ENCODE measurements around the gene SNX13. TPM values are rescaled to one million over a fixed set of nuclear protein-coding genes. Genes with fewer than 3 reads are reported as not detected.
"Not testable (repeated sequence)": the region's sequence is repeated elsewhere in the genome, so short reads cannot be mapped to it uniquely, and the experiment has no call there.

The SNX13 gene
- total RNA-seq, 1 donor from 2014 or later: 37.6 TPM

DNA sequence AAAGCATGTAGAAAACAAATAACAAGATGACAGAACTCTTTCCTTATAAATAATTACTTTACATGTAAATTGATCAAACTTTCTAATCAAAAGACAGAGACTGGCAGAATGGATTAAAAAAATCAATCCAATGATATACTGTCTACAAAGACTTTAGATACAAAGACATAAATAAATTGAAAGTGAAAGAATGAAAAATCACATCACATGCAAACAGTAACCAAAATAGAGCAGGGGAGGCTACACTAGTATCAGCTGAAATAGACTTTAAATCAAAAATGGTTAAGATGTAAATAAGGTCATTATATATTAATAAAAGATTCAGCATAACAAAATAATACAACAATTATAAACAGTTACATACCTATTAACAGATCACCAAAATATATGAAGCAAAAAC is 97.3 kb downstream of the SNX13 start:
- Histone ChIP-seq H3K36me3 (ENCODE audit: control insufficient read depth in 3 of 3, insufficient read depth in 3 of 3, low read length in 3 of 3) (peaks cover 0 to 15% (median 14%) of the 10 kb centered on the region in 3 donors), H3K4me1 (ENCODE audit: control insufficient read depth in 3 of 3, insufficient read depth in 3 of 3, low read length in 3 of 3) (no peaks in the 10 kb centered on the region), H3K9ac (ENCODE audit: low read depth in 1 of 3, low read length in 3 of 3) (no peak overlapping the region), H3K27me3 (ENCODE audit: control insufficient read depth in 3 of 3, insufficient read depth in 3 of 3, low read length in 3 of 3) (no peaks in the 10 kb centered on the region), H3K9me3 (ENCODE audit: control insufficient read depth in 3 of 3, low read length in 3 of 3) (no peaks in the 10 kb centered on the region), H3K27ac (ENCODE audit: low read depth, low read length) (no peak overlapping the region), H3K4me3 (ENCODE audit: low read length in 3 of 3) (no peak overlapping the region)

DNA sequence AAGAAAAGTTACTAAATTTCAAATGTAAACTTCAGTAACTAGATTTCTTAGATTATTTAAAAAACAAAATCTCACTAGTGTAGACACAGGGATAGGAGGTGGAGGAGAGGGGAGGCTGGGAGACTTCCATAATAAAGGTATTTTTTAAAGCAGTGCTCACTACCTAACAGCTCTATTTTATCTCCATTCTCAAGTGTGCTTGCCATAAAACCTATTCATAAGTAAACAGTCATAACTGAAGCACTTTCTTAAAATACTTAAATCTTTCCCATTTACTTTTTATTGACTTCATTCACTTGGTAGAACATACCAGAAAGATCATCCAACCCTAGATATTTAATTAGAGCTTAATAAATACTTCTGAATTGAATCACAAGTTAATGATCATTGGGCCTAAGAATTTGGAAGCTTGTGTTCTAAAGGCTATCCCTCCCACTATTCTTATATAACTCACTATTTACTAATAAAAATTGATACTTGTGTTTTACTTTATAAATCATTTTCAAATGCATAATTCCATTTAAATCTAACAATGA is 107.4 kb downstream of the SNX13 start:
- no peak overlapping the region for H3K27ac ChIP-seq (ENCODE audit: low read depth, low read length)
- no peak overlapping the region for H3K4me3 ChIP-seq (ENCODE audit: low read length in 3 of 3)
- peaks cover 0 to 11% (median 0%) of the 10 kb centered on the region in 3 donors for H3K36me3 ChIP-seq (ENCODE audit: control insufficient read depth in 3 of 3, insufficient read depth in 3 of 3, low read length in 3 of 3)

DNA sequence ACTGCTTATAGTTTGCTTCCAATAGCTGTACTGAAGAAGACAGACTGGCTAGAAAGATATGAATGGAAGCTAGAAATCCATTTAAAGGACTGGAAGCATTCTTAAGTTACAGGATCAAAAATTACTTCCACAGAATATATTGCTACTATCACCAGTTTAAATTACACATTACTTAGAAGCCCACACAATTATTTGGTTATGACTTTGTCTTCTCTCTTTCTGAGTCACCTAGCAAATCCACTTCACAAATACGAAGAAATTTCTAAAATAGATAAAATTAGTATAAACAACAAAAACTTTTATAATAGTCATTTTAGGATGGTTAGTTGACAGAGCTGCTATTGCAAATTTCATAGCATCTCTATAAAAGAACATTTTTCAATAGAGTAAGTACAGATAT is 108.1 kb downstream of the SNX13 start:
- Histone ChIP-seq H3K9me3 (ENCODE audit: control insufficient read depth in 3 of 3, low read length in 3 of 3) (no peaks in the 10 kb centered on the region), H3K27ac (ENCODE audit: low read depth, low read length) (no peak overlapping the region), H3K27me3 (ENCODE audit: control insufficient read depth in 3 of 3, insufficient read depth in 3 of 3, low read length in 3 of 3) (no peaks in the 10 kb centered on the region), H3K4me3 (ENCODE audit: low read length in 3 of 3) (no peak overlapping the region), H3K4me1 (ENCODE audit: control insufficient read depth in 3 of 3, insufficient read depth in 3 of 3, low read length in 3 of 3) (no peaks in the 10 kb centered on the region), H3K9ac (ENCODE audit: low read depth in 1 of 3, low read length in 3 of 3) (no peak overlapping the region), H3K36me3 (ENCODE audit: control insufficient read depth in 3 of 3, insufficient read depth in 3 of 3, low read length in 3 of 3) (peaks cover 0 to 11% (median 0%) of the 10 kb centered on the region in 3 donors)

More for the DNA sequence above, 107.4 kb downstream of the SNX13 start:
- no peak overlapping the region for H3K9ac ChIP-seq (ENCODE audit: low read depth in 1 of 3, low read length in 3 of 3)
- H3K4me1 ChIP-seq (ENCODE audit: control insufficient read depth in 3 of 3, insufficient read depth in 3 of 3, low read length in 3 of 3): no peaks in the 10 kb centered on the region
- H3K27me3 ChIP-seq (ENCODE audit: control insufficient read depth in 3 of 3, insufficient read depth in 3 of 3, low read length in 3 of 3): no peaks in the 10 kb centered on the region
- no peaks in the 10 kb centered on the region for H3K9me3 ChIP-seq (ENCODE audit: control insufficient read depth in 3 of 3, low read length in 3 of 3)

DNA sequence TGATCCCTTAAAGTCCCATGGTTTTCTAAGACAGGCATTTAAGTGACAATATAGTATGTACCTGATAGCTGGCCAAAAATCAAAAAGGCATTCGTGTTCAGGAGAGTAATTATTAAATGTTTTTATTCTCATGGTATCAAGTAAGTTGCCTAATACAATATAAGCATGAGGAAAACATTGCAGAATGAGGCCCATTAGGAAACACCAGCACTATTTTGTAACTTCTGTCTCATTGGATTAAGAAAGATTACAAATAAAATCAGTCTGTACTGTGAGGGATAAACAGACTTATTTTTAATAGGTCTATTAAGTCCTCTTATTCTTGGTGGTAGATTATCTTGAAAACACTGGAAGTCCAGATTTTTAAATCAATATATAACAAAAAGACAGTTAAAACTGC is 110.1 kb downstream of the SNX13 start:
- Histone ChIP-seq H3K36me3 (ENCODE audit: control insufficient read depth in 3 of 3, insufficient read depth in 3 of 3, low read length in 3 of 3) (peaks cover 0 to 8% (median 0%) of the 10 kb centered on the region in 3 donors), H3K4me1 (ENCODE audit: control insufficient read depth in 3 of 3, insufficient read depth in 3 of 3, low read length in 3 of 3) (no peaks in the 10 kb centered on the region), H3K27me3 (ENCODE audit: control insufficient read depth in 3 of 3, insufficient read depth in 3 of 3, low read length in 3 of 3) (no peaks in the 10 kb centered on the region), H3K9ac (ENCODE audit: low read depth in 1 of 3, low read length in 3 of 3) (no peak overlapping the region), H3K27ac (ENCODE audit: low read depth, low read length) (no peak overlapping the region), H3K4me3 (ENCODE audit: low read length in 3 of 3) (no peak overlapping the region), H3K9me3 (ENCODE audit: control insufficient read depth in 3 of 3, low read length in 3 of 3) (no peaks in the 10 kb centered on the region)

DNA sequence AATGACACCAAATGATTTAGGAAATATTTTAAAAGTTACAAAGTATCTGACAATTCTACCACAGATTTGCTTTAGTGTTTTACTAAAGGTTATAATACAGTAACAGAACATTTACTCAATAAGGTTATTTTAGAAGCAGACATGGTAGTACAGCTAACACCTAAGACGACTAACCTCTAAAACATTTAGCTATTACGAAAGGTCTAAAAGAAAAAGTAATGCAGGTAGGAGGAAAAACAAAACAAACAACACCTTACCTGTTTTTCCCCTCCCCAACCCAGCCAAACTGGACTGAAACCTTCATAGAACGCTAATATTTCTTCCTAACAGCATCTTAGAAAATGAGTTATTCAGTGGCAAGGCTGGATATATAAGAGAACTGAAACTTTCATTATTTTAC is 111.3 kb downstream of the SNX13 start:
- Histone ChIP-seq H3K36me3 (ENCODE audit: control insufficient read depth in 3 of 3, insufficient read depth in 3 of 3, low read length in 3 of 3) (peaks cover 0 to 6% (median 0%) of the 10 kb centered on the region in 3 donors), H3K4me3 (ENCODE audit: low read length in 3 of 3) (no peak overlapping the region), H3K4me1 (ENCODE audit: control insufficient read depth in 3 of 3, insufficient read depth in 3 of 3, low read length in 3 of 3) (no peaks in the 10 kb centered on the region), H3K9me3 (ENCODE audit: control insufficient read depth in 3 of 3, low read length in 3 of 3) (no peaks in the 10 kb centered on the region), H3K27me3 (ENCODE audit: control insufficient read depth in 3 of 3, insufficient read depth in 3 of 3, low read length in 3 of 3) (no peaks in the 10 kb centered on the region), H3K27ac (ENCODE audit: low read depth, low read length) (no peak overlapping the region), H3K9ac (ENCODE audit: low read depth in 1 of 3, low read length in 3 of 3) (no peak overlapping the region)

DNA sequence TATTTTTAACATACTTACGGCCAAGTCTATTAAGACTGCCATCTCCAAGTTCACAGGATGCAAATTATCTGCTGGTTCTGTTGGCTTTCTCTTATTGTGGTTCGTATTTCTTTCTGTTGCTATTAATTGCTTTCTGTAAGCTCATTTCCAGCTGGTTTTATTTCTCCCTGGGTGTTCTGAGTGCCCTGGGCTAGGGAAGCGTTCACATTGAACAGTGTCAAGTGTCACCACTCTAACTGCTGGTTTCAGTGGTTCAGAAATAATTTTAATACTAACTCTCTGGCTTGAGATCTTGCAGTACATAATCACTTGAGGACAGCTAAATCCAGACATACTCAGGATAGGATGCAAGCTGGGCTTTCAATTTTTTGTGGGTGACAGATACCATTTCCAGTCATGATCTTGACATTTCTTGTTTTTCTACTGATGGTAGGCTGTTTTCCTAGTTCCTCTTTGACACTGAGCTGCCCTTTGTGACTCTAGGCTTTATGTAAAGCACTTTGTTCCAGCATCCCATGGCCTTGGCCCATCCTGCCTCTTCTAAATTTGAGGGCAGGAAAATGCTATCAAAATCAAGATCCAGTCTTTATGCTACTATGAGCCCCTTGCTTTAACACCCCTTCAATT is 117.6 kb downstream of the SNX13 start:
- Histone ChIP-seq H3K9me3 (ENCODE audit: control insufficient read depth in 3 of 3, low read length in 3 of 3) (no peaks in the 10 kb centered on the region), H3K27ac (ENCODE audit: low read depth, low read length) (no peak overlapping the region), H3K4me3 (ENCODE audit: low read length in 3 of 3) (no peak overlapping the region), H3K27me3 (ENCODE audit: control insufficient read depth in 3 of 3, insufficient read depth in 3 of 3, low read length in 3 of 3) (no peaks in the 10 kb centered on the region), H3K36me3 (ENCODE audit: control insufficient read depth in 3 of 3, insufficient read depth in 3 of 3, low read length in 3 of 3) (peaks cover 0 to 6% (median 0%) of the 10 kb centered on the region in 3 donors), H3K4me1 (ENCODE audit: control insufficient read depth in 3 of 3, insufficient read depth in 3 of 3, low read length in 3 of 3) (peaks cover 0 to 6% (median 6%) of the 10 kb centered on the region in 3 donors), H3K9ac (ENCODE audit: low read depth in 1 of 3, low read length in 3 of 3) (no peak overlapping the region)

DNA sequence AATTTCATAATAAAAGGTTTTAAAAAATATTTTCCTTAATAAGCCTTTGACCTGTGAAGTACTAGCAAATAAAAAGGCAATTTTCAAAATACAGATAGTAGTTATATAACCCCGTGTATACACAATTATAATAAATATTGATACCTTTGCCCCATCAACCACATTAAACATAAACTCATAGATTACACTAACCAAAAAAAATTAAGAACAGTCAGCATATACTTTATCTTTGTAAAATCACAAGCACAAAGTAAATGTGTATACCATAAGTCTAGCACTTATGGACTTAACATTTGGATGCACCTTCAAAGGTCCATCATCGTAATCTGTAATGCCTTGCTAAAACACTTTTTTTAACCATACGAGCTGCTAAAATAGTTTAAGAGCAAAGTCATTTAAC is 123.4 kb downstream of the SNX13 start:
- no peaks in the 10 kb centered on the region for H3K4me1 ChIP-seq (ENCODE audit: control insufficient read depth in 3 of 3, insufficient read depth in 3 of 3, low read length in 3 of 3)
- peaks cover 7 to 15% (median 8%) of the 10 kb centered on the region in 3 donors for H3K36me3 ChIP-seq (ENCODE audit: control insufficient read depth in 3 of 3, insufficient read depth in 3 of 3, low read length in 3 of 3)
- H3K27ac ChIP-seq (ENCODE audit: low read depth, low read length): no peak overlapping the region
- H3K9ac ChIP-seq (ENCODE audit: low read depth in 1 of 3, low read length in 3 of 3): no peak overlapping the region
- H3K27me3 ChIP-seq (ENCODE audit: control insufficient read depth in 3 of 3, insufficient read depth in 3 of 3, low read length in 3 of 3): no peaks in the 10 kb centered on the region
- no peak overlapping the region for H3K4me3 ChIP-seq (ENCODE audit: low read length in 3 of 3)
- no peaks in the 10 kb centered on the region for H3K9me3 ChIP-seq (ENCODE audit: control insufficient read depth in 3 of 3, low read length in 3 of 3)

DNA sequence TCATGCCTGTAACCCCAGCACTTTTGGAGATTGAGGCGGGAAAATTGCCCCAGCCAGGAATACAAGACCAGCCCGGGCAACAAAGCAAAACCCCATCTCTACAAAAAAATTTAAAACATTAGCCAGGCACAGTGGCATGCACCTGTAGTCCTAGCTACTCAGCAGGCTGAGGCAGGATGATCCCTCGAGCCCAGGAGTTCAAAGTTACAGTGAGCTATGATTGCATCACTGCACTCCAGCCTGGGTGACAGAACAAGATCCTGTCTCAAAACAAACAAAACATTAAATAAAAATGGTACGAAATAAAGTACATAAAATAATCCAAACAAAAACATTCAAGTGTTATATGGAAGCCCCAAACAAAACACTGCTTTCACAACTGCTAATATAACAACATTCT is 125.0 kb downstream of the SNX13 start:
- Histone ChIP-seq H3K4me3 (ENCODE audit: low read length in 3 of 3) (no peak overlapping the region), H3K4me1 (ENCODE audit: control insufficient read depth in 3 of 3, insufficient read depth in 3 of 3, low read length in 3 of 3) (no peaks in the 10 kb centered on the region), H3K9ac (ENCODE audit: low read depth in 1 of 3, low read length in 3 of 3) (no peak overlapping the region), H3K36me3 (ENCODE audit: control insufficient read depth in 3 of 3, insufficient read depth in 3 of 3, low read length in 3 of 3) (peaks cover 7 to 11% (median 8%) of the 10 kb centered on the region in 3 donors), H3K27me3 (ENCODE audit: control insufficient read depth in 3 of 3, insufficient read depth in 3 of 3, low read length in 3 of 3) (no peaks in the 10 kb centered on the region), H3K27ac (ENCODE audit: low read depth, low read length) (no peak overlapping the region), H3K9me3 (ENCODE audit: control insufficient read depth in 3 of 3, low read length in 3 of 3) (no peaks in the 10 kb centered on the region)

DNA sequence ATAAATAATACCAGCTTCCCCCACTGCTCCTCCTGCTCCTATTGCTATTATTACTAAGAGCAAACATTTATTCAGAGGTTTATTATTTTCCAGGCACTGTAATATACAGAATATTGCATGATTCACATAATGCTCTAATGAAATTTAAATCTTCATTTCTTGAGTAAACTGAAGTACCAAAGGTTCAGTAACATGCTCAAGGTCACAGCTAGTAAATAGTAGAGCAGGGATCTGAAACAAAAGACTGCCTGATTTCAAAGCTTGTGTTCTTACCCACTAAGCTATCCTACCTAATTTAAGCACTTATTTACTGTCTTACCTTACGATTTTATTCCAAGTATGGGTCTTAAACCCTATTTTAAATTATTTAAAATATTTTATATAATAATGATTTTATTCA is 126.2 kb downstream of the SNX13 start:
- H3K9ac ChIP-seq (ENCODE audit: low read depth in 1 of 3, low read length in 3 of 3): no peak overlapping the region
- no peak overlapping the region for H3K27ac ChIP-seq (ENCODE audit: low read depth, low read length)
- no peaks in the 10 kb centered on the region for H3K4me1 ChIP-seq (ENCODE audit: control insufficient read depth in 3 of 3, insufficient read depth in 3 of 3, low read length in 3 of 3)
- H3K27me3 ChIP-seq (ENCODE audit: control insufficient read depth in 3 of 3, insufficient read depth in 3 of 3, low read length in 3 of 3): no peaks in the 10 kb centered on the region
- no peak overlapping the region for H3K4me3 ChIP-seq (ENCODE audit: low read length in 3 of 3)
- H3K36me3 ChIP-seq (ENCODE audit: control insufficient read depth in 3 of 3, insufficient read depth in 3 of 3, low read length in 3 of 3): peaks cover 7 to 11% (median 8%) of the 10 kb centered on the region in 3 donors
- H3K9me3 ChIP-seq (ENCODE audit: control insufficient read depth in 3 of 3, low read length in 3 of 3): no peaks in the 10 kb centered on the region

DNA sequence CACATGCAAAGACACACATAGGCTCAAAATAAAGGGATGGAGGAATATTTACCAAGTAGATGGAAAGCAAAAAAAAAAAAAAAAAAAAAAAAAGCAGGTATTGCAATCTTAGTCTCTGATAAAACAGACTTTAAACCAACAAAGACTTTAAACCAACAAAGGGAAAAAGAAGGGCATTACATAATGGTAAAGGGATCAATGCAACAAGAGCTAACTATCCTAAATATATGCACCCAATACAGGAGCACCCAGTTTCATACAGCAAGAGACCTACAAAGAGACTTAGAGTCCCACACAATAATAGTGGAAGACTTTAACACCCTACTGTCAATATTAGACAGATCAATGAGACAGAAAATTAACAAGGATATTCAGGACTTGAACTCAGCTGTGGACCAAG is 131.1 kb downstream of the SNX13 start:
- H3K36me3 ChIP-seq (ENCODE audit: control insufficient read depth in 3 of 3, insufficient read depth in 3 of 3, low read length in 3 of 3): peaks cover 7 to 11% (median 8%) of the 10 kb centered on the region in 3 donors
- H3K4me1 ChIP-seq (ENCODE audit: control insufficient read depth in 3 of 3, insufficient read depth in 3 of 3, low read length in 3 of 3); H3K9me3 ChIP-seq (ENCODE audit: control insufficient read depth in 3 of 3, low read length in 3 of 3); H3K27me3 ChIP-seq (ENCODE audit: control insufficient read depth in 3 of 3, insufficient read depth in 3 of 3, low read length in 3 of 3); H3K4me3 ChIP-seq (ENCODE audit: low read length in 3 of 3); H3K9ac ChIP-seq (ENCODE audit: low read depth in 1 of 3, low read length in 3 of 3); H3K27ac ChIP-seq (ENCODE audit: low read depth, low read length): not testable (repeated sequence)

Measured in skeletal muscle tissue (tissue), 4 donors.